Upper lobe of left lung (tissue), 4 donors: Measurements from ENCODE around the gene WBP1.

Experiments used
- CTCF ChIP-seq, 6 experiments: fragments of 450-650 bp in 4 of 6; fragments of 200-600 bp in 2 of 6; sonication (generic) in 2 of 6; IDR thresholded peaks; one replicate each; pipeline ENCODE4 v1.5.1; 2016 to 2019; ENCODE audit warnings: antibody characterized with exemption in 6 of 6
- EP300 ChIP-seq, 4 donors: sonication (generic); formaldehyde crosslinking; IDR thresholded peaks; one replicate each; pipeline ENCODE4 v1.5.1; 2017; ENCODE audit warnings: antibody characterized with exemption in 4 of 4, control low read depth in 2 of 4
- POLR2A ChIP-seq, 4 donors: fragments of 450-650 bp; IDR thresholded peaks; one replicate each; pipeline ENCODE4 v1.5.1; 2016 to 2017; ENCODE audit warnings: antibody characterized with exemption in 4 of 4, mild to moderate bottlenecking in 2 of 4
- POLR2AphosphoS5 ChIP-seq, 2 donors: sonication (generic); formaldehyde crosslinking; IDR thresholded peaks; one replicate each; pipeline ENCODE4 v1.5.1; 2017; ENCODE audit warnings: antibody characterized with exemption in 2 of 2

GRCh38 chr2:74486141-74486540, 27.9 kb downstream of the WBP1 start:
- TF ChIP-seq POLR2AphosphoS5 (IDR thresholded peaks at IDR 0.05) (no peak), CTCF (IDR thresholded peaks at IDR 0.05) (no peak), POLR2A (IDR thresholded peaks at IDR 0.05) (no peak), EP300 (IDR thresholded peaks at IDR 0.05) (no peak)
